Measurements from ENCODE around the gene PSMB2.

The PSMB2 gene

GRCh38 chr1:35570589-35571137, 70.7 kb downstream of the PSMB2 start:
- DNase-seq, result no peak

DNA sequence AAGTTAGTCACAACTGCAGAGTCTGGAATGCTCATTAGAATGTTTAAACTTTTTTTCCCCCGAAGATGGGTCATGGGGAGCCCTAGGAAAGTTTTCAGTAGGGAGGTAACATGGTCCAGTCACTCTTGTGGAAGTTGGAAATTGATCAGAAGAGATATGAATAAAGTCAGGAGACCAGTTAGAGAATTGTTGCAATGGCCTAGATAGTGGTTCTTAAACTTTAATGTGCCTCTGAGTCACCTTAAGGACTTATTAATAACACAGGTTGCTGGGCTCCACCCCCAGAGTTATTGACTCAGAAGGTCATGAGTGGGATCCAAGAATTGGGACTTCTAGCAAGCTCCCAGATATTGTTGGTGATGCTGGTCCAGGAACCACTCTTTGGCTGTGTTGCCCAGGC, 71.4 kb downstream of the PSMB2 start:
- no peak for DNase-seq

DNA sequence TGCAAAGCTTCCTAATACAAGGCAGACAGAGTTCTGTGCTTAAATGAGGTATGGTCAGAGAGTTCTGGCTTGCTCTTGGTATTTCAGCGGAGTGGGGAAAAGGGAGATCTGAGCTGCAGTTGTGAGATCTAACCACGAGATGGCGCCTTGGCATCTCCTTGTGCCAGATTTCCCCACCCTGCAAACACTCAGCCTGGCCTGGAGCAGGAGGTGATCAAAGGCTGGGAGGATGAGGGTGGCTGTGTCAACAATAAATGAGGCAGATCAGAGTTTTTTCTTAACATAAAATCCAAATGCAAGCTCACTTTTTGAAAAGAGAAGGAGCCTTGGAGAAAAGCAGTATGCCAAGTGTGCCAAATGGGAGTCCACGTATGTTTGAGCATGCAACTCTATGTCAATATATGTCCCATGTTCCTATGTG, 72.3 kb downstream of the PSMB2 start:
- peak; percentile 71 for DNase-seq

DNA sequence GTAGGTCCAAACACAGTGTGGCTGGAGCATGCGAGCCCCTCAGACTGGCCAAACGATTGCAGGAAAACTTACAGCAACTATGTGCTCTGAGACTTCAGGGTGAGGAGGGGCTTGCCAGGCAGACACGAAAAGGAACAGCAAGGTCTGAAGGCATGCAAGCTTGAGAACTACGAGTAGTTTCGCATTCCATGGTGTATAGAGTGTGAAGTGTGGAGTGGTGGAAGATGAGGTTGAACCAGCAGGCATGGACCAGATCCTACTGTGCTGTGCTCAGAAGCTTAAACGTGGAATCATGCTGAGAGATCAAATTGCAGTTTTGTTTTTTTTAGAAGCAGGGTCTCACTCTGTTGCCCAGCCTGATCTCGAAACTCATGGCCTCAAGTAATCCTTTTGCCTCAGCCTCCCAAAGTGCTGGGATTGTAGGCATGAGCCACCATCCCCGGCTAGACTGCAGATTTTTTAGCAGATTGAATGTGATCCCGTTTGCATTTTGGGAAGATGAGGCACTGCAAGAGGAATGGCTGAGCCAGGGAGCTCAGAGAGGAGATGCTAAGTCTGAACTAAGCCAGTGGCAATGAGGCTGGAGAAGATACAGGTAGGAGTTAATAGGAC, 73.3 kb downstream of the PSMB2 start:
- no peak for DNase-seq

GRCh38 chr1:35565742-35566133, 75.6 kb downstream of the PSMB2 start:
- DNase-seq, result no peak

DNA sequence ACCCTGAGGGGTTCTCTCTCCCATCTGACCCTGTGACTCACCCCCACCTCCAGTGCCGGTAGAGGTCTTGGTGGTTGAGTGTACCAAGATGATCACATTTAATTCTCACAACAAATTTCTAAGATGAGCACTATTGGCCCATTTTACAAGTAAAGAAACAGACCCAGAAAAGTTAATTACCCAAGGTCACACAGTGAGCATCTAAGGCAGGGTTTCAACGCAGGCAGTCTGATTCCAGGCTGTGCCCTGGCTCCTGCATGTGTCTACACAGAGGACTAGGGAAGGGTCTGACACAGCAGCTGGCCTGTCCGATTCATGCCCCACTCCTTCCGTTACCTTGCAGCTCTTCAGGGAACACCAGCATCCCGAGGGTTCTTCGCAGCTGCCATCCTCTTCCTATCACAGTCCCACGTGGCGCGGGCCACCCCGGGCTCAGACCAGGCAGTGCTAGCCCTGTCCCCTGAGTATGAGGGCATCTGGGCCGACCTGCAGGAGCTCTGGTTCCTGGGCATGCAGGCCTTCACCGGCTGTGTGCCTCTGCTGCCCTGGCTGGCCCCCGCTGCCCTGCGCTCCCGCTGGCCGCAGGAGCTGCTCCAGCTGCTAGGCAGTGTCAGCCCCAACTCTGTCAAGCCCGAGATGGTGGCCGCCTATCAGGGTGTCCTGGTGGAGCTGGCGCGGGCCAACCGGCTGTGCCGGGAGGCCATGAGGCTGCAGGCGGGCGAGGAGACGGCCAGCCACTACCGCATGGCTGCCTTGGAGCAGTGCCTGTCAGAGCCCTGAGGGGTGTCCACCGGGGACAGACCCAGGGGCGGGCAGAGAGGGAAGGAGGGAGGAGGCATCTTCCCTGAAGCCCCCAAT, 76.2 kb downstream of the PSMB2 start:
- no peak for DNase-seq

DNA sequence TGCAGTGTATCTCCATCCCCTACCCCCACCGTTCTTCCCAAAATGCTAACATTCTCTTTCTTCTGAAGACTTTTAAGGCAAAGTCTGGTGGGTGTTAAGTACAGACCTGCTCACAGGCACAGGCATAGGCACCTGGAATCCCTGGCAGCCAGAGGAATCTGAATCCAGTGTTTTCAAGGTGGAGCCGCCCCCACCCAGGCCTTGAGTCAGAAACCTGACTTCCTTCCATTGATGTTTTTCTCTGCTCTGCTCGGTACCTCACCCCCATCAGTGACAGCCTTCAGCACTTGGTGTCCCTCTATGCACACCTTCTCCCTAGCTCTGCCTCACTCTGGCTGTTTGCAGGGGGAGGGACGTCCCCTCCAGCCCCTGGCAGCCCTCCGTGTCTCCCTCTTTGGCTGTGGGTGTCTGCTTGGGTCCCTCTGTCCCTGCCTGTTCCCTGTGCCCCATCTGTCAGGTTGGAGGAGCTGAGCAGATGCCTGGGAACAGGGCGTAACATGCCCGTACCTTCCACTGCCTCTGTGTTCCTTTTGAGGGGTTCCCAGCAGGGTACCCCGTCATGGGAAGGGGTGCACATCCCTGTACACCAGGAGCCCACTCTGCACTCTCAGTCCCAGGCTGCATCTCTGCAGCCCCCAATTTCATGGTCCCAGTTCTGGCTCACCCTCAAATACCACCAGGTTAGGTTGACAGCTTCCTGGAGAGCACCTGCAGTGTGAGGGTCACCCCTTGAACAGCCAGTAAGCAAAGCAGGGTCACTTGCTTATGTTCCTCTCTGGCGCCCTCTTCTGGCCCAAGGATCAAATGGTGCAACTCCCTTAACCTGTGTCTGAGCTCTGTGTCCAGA, 77.1 kb downstream of the PSMB2 start:
- DNase-seq, result peak; percentile 82

- DNase-seq, result no peak
Measured at GRCh38 chr1:35563166-35563565, 78.2 kb downstream of the PSMB2 start.

- DNase-seq, result no peak
Measured at GRCh38 chr1:35561972-35562680, 79.2 kb downstream of the PSMB2 start.

DNA sequence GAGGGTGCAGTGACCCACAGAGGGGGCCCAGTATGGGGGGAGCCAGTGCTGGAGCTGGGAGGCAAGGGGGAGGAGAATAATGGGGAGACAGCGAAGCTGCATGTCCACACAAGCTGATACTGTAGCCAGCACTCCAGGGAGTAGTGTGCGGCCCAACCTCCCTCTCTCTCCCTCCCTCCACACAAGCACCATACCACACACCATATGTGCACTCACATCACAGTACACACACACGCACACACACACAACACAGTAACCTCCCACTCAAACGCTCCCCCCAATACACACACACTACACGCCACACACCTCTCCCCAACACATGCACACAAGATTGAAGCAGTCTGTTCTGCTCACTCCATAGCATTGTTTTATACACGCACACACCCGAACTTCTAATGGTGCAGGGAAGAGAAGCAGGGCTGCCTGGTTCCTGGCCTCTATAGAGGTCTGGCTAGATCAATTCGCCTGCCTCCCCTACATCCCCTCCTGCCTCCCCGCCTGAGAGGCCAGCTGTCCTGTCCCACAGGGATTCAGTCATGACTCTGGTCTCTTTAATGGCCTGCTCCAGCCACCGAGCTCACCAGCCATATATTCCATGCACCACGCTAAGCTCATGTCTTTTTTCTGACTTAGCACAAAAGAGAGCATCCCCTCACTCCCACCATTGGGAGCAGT, 79.9 kb downstream of the PSMB2 start:
- DNase-seq, result no peak

- no peak for DNase-seq
Measured at GRCh38 chr1:35560256-35561225, 80.8 kb downstream of the PSMB2 start.

- peak; percentile 40 for DNase-seq
Measured at GRCh38 chr1:35559317-35559944, 81.9 kb downstream of the PSMB2 start.

GRCh38 chr1:35558374-35559316, 82.7 kb downstream of the PSMB2 start:
- peak; percentile 41 for DNase-seq

GRCh38 chr1:35557611-35558373, 83.5 kb downstream of the PSMB2 start, which contains the start of gene NCDN:
NCDN (plus strand) TSS chr1:35557799; CDS start chr1:35558191, 392 bp downstream.
- DNase-seq, result peak; percentile 95

- DNase-seq, result no peak
Measured at GRCh38 chr1:35557118-35557610, 84.2 kb downstream of the PSMB2 start, which contains the start of gene KIAA0319L. KIAA0319L (minus strand) TSS chr1:35557403; CDS start chr1:35554491, 2,912 bp downstream.

DNA sequence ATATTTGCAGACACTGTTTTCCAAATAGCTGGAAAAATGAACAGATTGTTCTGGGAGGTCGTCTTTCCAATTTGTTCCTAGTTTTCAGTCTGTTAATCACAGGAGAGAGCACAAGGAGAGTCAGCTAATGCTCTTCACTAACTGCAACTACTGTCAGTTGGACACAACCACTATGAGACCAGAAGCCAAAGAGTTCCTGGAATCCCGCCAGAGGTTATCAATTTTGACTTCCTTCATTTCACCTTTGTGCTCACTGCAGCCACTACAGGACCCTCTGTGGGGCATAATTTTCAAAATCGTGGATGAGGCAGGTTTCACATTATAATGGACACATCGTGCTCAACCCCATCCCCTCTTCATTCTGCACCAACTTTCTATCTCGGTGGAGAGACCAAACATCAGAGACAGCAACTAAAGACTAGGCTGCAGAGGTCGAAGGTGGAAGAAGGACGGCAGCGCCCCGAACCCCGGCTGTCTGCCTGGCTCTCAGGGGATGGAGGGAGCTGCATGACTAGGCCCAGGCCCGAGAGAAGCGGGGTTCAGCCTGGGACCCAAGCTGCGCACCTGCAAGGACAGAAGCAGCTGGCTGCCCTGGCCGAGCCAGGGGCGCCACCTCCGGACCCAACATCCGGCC, 84.7 kb downstream of the PSMB2 start:
- no peak for DNase-seq
